Esophagus (tissue), 2 donors: ENCODE results near the gene ARL4C. TPM values are rescaled to one million over a fixed set of nuclear protein-coding genes. Genes with fewer than 3 reads are reported as not detected.

ENCODE experiments used
- H3K27ac ChIP-seq, 2 donors: one replicate each; pipeline ENCODE4 v1.5.1; 2013; ENCODE audit warnings: low read depth in 2 of 2, mild to moderate bottlenecking in 2 of 2, inconsistent platforms in 1 of 2, low read length in 1 of 2, moderate library complexity in 1 of 2
- H3K27me3 ChIP-seq, 2 donors: one replicate each; pipeline ENCODE4 v1.6.1; 2013; ENCODE audit warnings: low read length in 2 of 2, control low read depth in 1 of 2, mild to moderate bottlenecking in 1 of 2; ENCODE audit not compliant: insufficient read depth in 2 of 2, control insufficient read depth in 1 of 2
- H3K36me3 ChIP-seq, 2 donors: one replicate each; pipeline ENCODE4 v1.6.1; 2013; ENCODE audit warnings: low read length in 1 of 2; ENCODE audit not compliant: control insufficient read depth in 2 of 2, insufficient read depth in 2 of 2
- H3K4me1 ChIP-seq, 2 donors: one replicate each; pipeline ENCODE4 v1.6.1; 2013; ENCODE audit warnings: low read length in 1 of 2; ENCODE audit not compliant: control insufficient read depth in 2 of 2, insufficient read depth in 2 of 2
- H3K4me3 ChIP-seq, 2 donors: one replicate each; pipeline ENCODE4 v1.5.1; 2013; ENCODE audit warnings: low read length in 2 of 2, mild to moderate bottlenecking in 2 of 2, low read depth in 1 of 2, moderate library complexity in 1 of 2
- H3K9me3 ChIP-seq, 2 donors: one replicate each; pipeline ENCODE4 v1.6.1; 2013; ENCODE audit warnings: mild to moderate bottlenecking in 2 of 2, low read depth in 1 of 2, low read length in 1 of 2, moderate library complexity in 1 of 2; ENCODE audit not compliant: control insufficient read depth in 2 of 2, insufficient read depth in 1 of 2
- WGBS, 2 donors: extraction: QIAGEN DNeasy Blood & Tissue Kit; methylation state at CpG; one replicate each; pipeline ENCODE4 v1.1.7; 2013; 5-methylcytosine and 5-hydroxymethylcytosine counted together
- polyA plus RNA-seq, 2 donors: library from polyadenylated mRNA; stranded (reverse); fragments of 200-250 nt; gene quantifications; one replicate each; pipeline ENCODE4 v1.2.3, GENCODE V29; 2013
- donor health status: healthy with polysubstance abuse.
- donor health status: Bipolar disorder and iron deficiency.

ARL4C gene, protein sequence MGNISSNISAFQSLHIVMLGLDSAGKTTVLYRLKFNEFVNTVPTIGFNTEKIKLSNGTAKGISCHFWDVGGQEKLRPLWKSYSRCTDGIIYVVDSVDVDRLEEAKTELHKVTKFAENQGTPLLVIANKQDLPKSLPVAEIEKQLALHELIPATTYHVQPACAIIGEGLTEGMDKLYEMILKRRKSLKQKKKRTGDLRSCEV
- polyA plus RNA-seq: 10 to 100 TPM; 13.3 to 16.3 TPM

DNA sequence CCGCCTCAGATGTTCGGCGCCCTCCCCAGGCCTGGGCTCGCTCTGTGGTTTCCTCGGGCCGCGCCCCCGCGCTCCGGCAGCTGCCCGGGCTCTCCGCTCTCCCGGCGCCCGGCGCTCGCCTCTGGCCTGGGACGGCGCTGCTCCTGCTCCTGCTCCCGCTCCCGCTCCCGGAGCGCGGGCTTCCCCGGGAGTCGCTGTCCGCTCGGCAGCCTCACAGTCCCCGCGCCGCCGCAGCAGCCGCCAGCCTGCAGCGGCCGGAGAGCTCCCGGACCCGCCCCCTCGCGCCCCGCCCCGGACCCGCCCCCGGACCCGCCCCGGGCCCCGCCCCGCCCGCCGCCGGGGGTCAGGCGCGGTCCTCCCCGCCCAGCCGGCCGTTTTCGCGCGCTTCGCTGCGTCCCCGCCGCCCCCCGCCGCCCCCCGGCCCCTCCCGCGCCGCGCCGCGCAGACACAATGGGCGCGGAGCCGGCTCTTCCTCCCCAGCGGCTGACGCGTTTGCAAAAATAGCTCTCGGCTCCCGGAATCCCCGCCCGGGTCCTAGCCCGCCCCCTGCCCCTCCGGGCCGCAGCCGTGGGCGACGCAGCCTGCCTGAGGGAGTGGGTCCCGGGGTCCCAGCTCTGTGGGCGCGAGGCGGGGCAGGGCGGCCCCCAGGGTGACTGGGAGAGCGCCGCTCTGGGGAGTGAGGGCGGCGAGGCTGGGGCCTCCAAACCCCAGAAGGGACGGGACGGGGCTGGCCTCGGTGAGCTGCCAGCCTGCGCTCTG is at the start of gene ARL4C:
Gene ARL4C, minus strand, starts transcription at position 247 of the 759 bp plus-strand sequence. CDS start 495 bp downstream, outside the sequence.
- H3K9me3 ChIP-seq: no peaks in the 10 kb centered on the region
- H3K27ac ChIP-seq: peak within 1 kb of the TSS; percentile 92 to 95
- 1% methylated on average over 62 to 100 of the region's 100 CpGs for WGBS, 2 donors
- H3K36me3 ChIP-seq: no peaks in the 10 kb centered on the region
- H3K4me3 ChIP-seq: peak within 1 kb of the TSS; percentile 84 to 87
- H3K27me3 ChIP-seq: no peaks in the 10 kb centered on the region
- H3K4me1 ChIP-seq: peaks cover 4 to 6% of the 10 kb centered on the region in 2 donors

GRCh38 chr2:234544659-234545611 is 48.1 kb upstream of the ARL4C start:
- Histone ChIP-seq H3K9me3 (no peaks in the 10 kb centered on the region), H3K27ac (no peak overlapping the region), H3K4me1 (no peaks in the 10 kb centered on the region), H3K27me3 (no peaks in the 10 kb centered on the region), H3K4me3 (no peak overlapping the region), H3K36me3 (no peaks in the 10 kb centered on the region)
- 24 to 30% methylated on average over 24 of the region's 24 CpGs for WGBS, 2 donors

DNA sequence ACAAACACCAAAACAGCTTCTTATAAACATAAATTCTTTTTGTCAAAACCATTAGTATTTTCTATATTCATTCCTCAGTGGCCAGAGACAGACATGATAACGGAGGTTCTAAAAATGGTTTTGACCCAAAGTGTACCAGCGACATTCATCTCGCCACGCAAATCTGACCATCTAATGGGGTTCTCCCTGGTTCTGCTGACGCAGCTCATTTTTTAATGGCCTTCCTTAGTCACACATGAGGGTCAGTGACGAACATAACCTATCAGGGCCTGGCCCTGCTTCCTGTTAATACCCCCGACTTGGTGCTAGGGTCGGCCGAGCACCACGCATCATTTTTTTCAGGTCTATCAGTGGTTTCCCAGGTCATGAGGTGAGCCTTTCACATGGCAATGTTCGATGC is 45.9 kb upstream of the ARL4C start:
- H3K4me3 ChIP-seq: no peak overlapping the region
- 88 to 90% methylated on average over 11 of the region's 11 CpGs for WGBS, 2 donors
- no peaks in the 10 kb centered on the region for H3K4me1 ChIP-seq
- H3K36me3 ChIP-seq: no peaks in the 10 kb centered on the region
- H3K27me3 ChIP-seq: no peaks in the 10 kb centered on the region
- H3K9me3 ChIP-seq: peaks cover 0 to 8% of the 10 kb centered on the region in 2 donors
- H3K27ac ChIP-seq: no peak overlapping the region

DNA sequence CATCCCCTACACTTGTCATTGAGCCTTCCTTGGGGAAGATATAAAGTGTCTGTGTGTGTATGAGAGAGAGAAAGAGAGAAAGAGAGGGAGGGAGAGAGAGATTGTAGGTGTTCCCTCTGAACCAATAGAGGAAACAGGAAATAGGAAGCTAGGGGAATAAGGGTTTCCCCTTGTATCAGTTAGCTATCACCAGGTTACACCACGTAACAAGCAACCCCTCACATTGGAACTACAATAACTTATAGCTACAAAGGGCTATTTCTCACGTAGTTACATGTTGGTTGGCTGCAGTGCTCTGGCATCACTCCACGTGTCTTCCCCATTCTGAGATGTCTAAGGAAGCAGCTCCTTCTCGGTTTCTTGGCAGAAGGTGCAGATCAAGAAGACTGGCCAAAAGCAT is 41.0 kb upstream of the ARL4C start:
- Histone ChIP-seq H3K4me3 (no peak overlapping the region), H3K27me3 (no peaks in the 10 kb centered on the region), H3K36me3 (no peaks in the 10 kb centered on the region), H3K4me1 (no peaks in the 10 kb centered on the region), H3K27ac (no peak overlapping the region), H3K9me3 (peaks cover 0 to 8% of the 10 kb centered on the region in 2 donors)
- WGBS, 2 donors: 65 to 68% methylated on average over 4 of the region's 4 CpGs

- Histone ChIP-seq H3K4me3 (no peak overlapping the region), H3K27ac (no peak overlapping the region), H3K9me3 (peaks cover 0 to 8% of the 10 kb centered on the region in 2 donors), H3K27me3 (no peaks in the 10 kb centered on the region), H3K36me3 (no peaks in the 10 kb centered on the region), H3K4me1 (no peaks in the 10 kb centered on the region)
- 52 to 55% methylated on average over 13 of the region's 13 CpGs for WGBS, 2 donors
These were observed 39.5 kb upstream of the ARL4C start for GRCh38 chr2:234536178-234536965.

- Histone ChIP-seq H3K27me3 (no peaks in the 10 kb centered on the region), H3K9me3 (peaks cover 0 to 8% of the 10 kb centered on the region in 2 donors), H3K27ac (no peak overlapping the region), H3K36me3 (no peaks in the 10 kb centered on the region), H3K4me1 (no peaks in the 10 kb centered on the region), H3K4me3 (no peak overlapping the region)
- 83 to 90% methylated on average over 1 of the region's 1 CpG for WGBS, 2 donors
These were observed 38.6 kb upstream of the ARL4C start for GRCh38 chr2:234535464-234535863.

- Histone ChIP-seq H3K27me3 (no peaks in the 10 kb centered on the region), H3K4me1 (no peaks in the 10 kb centered on the region), H3K4me3 (no peak overlapping the region), H3K36me3 (no peaks in the 10 kb centered on the region), H3K27ac (no peak overlapping the region), H3K9me3 (peaks cover 0 to 8% of the 10 kb centered on the region in 2 donors)
- whole genome bisulfite sequencing, 2 donors: 84 to 85% methylated on average over 8 of the region's 8 CpGs
These were observed 37.6 kb upstream of the ARL4C start for GRCh38 chr2:234534515-234534914.

DNA sequence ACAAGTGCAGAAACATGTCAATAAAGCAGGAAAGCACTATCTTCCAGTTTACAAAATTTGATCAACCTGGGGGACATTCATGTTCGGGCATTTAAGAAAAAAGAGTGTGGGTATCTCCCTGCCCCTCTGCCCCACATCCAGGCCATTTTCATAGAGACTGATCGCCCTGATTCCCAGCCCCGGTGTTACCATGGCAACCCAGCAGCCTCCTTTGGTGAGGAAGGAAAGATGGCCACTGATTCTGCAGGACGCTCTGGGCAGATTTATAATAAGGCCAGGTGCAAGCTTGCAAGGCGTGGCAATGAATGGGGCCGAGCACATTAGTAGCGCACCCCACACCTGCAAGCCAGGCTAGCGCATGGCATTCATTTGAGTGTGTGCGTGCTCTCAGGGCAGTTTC is 36.7 kb upstream of the ARL4C start:
- no peaks in the 10 kb centered on the region for H3K4me1 ChIP-seq
- WGBS, 2 donors: 86% methylated on average over 9 of the region's 9 CpGs
- no peaks in the 10 kb centered on the region for H3K27me3 ChIP-seq
- H3K36me3 ChIP-seq: no peaks in the 10 kb centered on the region
- peaks cover 0 to 3% of the 10 kb centered on the region in 2 donors for H3K9me3 ChIP-seq
- no peak overlapping the region for H3K27ac ChIP-seq
- H3K4me3 ChIP-seq: no peak overlapping the region
